GM18858 (cell line): ENCODE results near the gene AOPEP.
"Not testable (repeated sequence)": the region's sequence is repeated elsewhere in the genome, so short reads cannot be mapped to it uniquely, and the experiment has no call there.

Experiments
- ATAC-seq: cut with Tn5 transposase; IDR thresholded peaks from one replicate; pipeline ENCODE4 v1.9.1; 2021; ENCODE audit not compliant: unreplicated experiment

AOPEP gene

DNA sequence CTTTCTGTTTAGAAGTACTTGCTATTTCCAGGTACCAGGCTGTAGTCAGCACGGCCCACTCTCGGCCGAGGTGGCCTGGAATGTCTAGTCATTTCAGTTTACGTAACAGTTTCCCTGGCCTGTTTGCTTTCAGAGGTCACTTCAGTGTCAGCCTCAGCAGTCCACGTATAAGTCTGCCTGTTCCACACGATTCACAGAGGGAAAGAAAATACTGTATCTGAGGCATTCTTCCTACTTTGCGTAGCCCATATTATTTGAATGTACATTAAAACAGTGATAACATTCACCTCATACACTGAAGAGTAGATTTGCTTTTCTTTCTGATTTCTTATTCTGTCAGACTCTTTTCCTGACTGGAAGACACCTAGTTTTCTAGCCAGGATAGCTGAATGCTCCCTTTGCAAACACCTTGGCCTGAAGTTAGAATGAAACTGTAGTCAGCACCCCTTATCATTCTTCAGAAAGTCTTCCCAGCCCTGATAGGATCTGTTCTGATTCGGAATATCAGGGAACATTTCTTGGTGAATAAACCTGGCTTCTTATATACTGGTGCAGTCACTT, 140.9 kb downstream of the AOPEP start:
- ATAC-seq: no peak

DNA sequence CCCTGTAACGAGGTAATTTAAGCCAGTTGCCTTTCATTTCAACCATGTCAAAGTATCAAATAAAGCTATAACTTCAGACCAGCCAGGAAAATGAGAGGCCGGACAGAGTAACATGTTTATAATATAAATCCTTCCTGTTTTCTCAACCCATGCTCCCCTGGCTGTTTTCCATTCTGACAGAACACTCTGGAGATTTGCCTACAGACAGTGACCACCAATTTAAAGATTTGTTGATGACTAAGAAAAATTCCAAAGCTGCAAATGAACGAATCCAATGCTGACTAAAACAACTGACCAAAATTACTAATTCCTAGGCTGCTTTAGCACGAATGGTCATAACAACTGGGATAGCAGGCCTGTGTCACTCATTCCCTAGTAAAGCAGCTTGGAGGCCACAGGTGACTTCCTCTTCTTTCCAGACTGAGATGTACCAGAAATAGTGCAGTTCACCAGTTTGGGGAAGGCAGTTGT, 141.4 kb downstream of the AOPEP start:
- ATAC-seq: no peak

DNA sequence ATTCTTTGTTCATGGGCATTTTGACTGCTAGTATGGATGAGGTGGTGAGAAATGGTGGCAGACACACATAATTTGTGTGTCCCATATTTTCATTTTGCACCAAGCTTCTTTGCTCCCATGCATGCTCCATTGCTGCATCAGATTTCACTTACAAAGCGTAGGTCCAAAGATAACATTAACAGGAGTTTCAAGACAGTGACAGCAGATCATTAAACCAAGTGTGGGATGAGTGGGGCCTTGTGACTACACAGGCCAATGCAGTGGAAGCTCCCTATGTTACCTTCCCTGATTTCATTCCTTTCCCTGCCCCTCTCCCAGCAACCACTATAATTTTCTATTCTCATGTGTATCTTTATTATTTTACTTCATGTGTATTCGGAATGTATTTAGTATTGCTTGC, 142.0 kb downstream of the AOPEP start:
- ATAC-seq: no peak

DNA sequence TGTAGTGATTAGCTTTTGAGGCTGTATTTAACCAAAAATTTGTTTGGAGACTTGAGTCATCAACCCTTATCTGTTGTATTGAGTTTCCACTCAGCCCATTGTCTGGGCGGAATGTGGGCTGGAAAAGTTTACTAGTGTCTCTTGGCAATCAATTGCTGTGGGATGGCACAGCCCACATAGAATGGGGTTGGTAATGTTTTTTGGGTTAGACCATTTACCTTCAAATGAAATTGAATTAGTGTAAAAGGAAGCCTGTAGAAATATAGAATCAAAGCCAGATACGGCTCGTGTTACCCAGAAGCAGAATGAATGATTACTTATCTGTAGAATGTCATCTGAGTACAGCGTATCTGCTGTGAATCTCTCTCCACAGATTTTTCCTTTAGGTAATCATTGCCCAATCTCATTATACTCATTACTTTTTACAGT, 142.9 kb downstream of the AOPEP start:
- ATAC-seq: no peak

DNA sequence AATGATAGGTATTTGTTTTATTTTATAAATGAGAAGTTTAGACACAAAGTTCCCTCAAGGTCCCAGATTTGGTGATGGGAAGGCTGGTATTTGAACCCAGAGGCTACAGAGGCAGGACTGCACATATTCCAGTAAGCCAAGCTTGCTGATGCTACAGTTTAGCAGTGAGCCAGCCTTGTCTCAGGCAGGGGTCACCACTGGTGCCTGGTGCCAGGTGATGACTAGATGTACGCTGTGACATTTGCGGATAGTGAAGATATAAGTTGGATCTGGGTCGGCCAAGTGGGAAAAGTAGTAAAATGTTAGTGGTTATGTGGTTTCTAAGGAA, 143.9 kb downstream of the AOPEP start:
- no peak for ATAC-seq

DNA sequence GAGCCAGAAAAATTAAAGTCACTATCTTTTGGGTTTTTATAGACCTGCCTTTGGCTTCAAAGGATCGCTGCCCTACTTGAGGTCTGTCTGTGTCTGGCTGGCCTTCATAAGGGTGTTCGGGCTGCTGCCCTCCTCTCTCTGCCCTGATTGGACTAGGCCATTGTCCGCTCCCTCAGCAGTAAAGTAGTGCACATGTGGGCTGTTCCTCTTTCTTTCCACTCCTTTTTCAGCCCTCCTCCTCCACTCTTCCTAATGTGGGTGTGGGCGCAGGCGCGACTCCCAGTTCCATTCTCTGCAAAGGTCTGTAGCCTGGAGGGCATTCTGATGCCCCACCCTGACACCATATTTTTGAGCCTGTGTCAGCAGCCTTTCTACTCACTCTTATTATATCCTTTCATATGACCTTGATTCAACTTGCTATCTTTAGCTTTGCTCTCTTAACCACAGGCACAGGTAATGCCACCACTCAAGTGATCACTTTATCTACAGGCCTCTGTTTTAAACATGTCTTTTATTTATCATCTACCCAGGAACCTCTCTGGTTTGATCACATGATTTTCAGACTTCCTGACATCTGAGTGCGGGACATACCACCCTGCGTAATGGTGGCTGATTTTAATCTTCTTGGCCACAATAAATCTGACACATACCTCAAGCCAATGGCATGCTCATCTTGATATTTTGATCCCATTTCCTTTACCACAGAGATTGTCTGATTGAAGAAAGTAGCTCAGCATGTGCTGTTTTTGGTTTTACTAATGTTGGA, 144.5 kb downstream of the AOPEP start:
- ATAC-seq: no peak

DNA sequence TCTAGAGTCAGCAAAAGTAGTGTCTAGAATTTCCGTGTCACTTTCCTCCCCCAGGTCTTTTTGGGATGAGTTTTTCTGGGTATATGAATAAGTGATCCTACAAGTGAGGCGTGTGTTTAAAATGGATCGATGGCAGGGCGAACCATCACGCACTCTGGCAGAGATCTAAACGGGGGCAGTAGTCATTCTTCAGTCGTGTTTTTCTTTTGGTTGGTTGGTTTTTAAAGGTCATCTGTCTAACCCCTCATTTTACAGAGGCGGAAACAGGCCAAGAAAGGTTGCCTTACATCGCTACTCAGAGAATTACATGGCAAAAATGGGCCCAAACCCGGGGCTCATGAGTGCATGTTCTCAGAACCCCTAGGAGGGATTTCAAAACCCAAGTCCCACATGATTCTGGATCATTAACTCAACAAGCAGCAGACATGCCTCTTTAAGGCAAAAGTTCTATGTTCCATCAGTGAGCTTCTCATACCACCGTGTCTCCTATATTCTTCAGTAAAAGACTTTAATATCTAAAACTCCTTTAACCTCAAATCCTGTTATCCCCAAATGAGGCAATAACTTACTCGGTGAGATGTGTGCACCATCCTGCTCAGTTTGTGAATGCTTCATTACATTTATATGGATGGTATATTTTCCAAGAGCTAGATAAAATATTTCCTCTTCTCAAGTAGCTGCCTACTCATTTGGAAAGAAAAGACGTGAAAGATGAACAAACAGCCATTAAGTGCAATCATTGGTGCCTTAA, 145.8 kb downstream of the AOPEP start:
- ATAC-seq: no peak

DNA sequence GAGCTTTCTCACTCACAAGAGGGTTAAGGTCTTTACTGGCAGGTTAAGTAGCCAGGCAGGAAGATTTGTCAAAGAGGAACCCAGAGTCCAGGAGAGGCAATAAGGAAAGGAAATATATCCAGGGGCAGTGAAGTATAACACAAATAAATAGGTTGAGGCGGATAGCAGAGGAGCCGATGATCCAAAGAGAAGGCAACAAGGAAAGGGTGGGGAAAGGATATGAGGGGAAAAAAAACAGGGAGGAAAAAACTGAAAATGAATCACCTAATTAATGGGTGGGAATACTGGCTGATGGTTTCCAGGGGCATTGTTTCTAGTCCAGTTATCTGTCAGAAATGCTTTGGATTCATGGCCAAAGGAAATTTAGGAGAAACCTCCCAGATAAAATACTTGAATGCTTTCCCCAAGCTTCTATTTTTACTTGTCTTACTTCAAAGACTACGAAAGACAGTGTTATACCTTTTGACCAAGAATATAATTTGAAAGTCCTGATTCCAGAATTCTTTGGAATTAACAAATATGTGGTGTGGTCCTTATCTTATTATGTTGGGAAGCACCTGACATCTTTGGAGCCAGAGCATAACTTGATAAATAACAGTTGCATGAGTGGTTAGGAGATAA, 146.5 kb downstream of the AOPEP start:
- no peak for ATAC-seq

DNA sequence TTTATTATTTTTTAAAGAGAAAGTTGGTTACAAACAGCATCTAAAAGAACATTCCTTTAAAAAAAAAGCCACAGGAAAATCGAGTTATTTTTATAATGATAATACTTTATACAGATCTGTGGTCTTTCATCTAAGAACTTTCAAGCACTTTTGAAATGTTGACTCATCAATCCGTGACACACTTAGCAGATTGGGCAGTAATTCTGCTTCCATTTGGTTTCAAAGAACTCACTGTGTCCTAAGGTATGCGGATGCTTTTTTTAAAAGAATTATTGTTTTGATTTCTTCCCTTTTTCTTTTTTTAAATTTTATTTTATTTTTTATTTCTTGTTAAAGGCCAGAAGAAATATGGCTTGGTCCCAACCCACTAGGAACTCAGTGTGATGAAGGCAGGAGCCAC, 147.8 kb downstream of the AOPEP start:
- no peak for ATAC-seq

DNA sequence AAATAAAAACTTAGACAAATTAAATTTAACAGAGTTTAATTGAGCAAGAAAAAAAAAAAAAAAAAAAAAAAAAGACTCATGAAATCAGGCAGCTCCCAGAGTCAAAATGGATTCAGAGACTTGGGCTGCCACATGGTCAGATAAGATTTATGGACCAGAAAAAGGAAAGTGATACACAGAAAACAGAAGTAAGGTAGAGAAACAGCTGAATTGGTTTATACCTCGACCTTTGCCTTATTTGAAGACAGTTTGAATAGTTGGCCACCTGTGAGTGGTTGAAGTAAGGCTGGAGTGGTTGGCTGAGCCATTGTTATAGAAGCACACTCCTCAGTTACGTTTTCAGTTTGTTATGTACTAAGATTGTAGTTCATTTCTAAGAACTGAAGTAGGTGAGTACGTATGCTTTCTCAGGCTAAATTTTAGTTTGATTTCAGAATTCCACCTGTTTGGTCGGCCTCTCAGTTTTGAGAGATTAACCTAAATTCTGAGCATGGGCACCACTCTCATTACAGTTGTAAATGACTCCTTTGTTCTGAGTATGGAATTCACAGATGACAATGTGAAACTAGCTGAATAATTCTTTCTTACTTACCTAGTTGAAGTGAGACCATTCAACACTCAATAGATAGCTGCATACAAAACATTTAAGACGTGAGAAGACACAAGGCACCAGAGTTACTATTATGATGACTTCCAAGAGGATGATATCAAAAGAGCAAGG, 149.0 kb downstream of the AOPEP start:
- no peak for ATAC-seq

DNA sequence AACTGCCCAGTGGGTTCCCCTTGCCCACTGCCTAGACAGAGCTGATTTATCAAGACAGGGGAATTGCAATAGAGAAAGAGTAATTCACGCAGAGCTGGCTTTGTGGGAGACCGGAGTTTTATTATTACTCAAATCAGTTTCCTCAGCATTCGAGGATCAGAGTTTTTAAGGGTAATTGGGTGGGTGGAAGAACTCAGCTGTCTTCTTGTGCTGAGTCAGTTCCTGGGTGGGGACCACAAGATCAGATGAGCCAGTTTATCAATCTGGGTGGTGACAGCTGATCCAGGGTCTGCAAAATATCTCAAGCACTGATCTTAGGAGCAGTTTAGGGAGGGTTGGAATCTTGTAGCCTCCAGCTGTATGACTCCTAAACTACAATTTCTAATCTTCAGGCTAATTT, 152.3 kb downstream of the AOPEP start:
- not testable (repeated sequence) for ATAC-seq

DNA sequence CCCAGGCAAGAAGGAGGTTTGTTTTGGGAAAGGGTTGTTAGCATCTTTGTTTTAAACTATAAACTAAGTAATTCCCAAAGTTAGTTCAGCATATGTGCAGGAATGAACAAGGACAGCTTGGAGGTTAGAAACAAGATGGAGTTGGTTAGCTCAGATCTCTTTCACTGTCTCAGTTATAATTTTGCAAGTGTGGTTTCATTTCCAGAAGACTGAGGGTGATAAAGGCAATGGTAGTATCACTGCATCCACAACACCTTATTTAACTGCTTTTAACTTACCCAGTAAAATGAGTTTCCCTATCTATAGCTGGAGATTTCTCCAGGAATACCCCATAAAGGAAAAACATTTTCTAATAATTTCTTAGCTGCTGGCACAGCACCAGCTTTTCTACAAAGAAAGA, 152.7 kb downstream of the AOPEP start:
- ATAC-seq: no peak

DNA sequence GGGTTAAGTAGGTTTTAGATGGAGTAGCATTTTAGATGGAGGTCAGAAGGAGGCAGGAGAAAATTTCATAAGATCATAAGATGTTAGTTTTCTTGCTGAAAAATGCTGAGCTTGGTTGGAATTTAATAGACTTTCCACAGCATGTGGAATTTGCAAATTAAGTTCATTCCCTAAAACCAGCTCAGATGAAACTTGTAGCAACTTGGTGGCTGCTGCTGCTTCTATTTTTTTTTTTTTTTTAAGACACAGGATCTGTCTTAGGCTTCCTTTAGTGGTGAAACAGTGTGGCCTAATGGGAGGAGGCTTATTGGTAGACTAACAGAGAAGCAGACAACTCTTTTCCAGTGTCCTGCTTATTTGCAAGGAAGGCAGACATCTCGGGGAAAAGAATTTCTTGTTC, 154.5 kb downstream of the AOPEP start:
- no peak for ATAC-seq

DNA sequence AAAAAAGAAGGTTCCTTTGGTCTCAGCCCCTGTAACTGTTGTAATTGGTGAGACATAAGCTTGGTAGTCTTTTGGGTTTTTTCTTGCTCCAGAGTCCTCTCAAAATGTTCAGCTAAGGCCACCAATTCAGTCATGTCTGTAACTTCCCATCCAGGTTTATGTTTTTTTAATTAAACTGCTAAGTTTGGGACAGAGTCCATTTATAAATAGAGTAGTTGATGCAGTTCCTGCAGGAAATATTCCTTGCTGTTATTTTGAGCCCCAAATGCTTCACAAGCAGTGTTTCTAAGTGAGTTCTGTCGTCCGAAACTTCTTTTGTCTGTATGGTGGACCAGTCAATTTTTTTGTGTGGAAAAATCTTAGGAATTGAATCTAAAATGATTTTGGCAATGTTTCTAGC, 155.0 kb downstream of the AOPEP start:
- ATAC-seq: no peak

DNA sequence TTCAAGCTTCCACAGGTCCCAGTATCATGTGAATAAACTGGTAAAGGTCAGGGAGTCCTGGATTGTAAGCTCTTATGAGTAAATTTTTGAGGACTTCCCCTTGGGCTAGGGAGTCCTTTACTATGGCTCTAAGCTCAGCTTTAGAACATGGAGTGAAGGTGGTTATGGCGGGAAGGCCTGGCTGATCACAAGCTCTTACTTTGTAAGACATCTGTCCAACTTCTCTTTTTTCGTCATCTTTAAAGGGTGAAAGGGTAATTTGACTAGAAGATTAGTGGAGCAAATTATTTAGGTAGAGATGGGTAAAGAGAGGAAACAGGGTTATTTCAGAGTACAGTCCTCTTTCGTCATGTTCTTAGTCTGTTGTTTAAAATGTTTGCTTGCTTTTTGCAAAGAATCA, 155.4 kb downstream of the AOPEP start:
- no peak for ATAC-seq

DNA sequence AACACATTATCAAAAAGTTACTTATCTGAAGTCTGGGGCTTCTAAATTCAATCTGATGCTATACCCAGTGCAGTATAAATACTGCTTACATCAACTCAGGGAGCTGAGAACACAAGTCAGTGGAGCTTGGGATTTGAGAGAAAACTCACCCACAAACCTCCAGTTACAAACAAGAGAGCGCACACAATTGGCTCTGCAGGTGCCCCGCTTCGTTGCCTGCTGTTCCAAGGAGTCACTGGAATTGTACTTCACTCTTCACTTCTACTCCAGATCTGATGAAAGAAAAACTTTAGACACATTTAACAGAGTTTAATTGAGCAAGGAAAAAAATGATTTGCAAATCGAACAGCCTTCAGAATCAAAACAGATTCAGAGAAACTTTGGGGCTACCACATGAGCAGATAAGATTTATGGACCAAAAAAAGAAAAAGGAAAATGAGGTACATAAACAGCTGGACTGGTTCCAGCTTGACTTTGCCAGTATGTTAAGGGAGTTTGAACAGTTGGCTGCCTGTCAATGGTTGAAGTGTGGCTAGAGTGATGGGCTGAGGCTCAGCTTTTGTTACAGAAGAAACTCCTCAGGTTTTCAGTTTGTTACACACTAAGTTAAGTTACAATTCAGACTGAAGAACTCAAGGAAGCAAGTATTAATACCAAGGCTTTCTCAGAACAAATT, 156.6 kb downstream of the AOPEP start:
- no peak for ATAC-seq

DNA sequence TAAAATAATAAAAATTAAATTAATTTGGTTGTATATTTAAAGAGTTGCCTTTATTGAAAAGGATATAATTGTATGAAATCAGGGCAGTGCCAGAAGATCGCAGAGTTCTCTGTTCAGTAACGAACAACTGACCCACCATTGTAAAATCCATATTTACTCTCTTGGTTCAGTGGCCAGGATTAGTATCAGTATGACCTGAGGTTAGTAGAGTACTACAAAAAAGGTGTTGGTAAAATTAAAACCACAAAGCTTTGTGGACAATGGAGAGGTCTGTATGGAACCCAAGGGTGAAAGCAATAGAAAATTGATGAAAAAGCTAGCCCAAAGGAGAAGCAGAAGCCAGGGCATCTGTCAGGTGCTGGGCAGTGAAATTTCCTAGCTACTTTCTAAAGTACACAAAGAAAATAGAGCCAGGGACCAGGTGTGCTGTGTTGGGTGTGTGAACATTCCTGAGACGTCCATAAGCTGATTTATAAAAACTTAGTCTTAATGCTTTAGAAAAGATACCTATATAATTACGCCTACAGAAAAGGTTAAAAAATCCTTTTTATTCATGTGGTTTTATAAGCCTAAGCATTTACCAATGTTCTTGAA, 159.5 kb downstream of the AOPEP start:
- ATAC-seq: no peak

DNA sequence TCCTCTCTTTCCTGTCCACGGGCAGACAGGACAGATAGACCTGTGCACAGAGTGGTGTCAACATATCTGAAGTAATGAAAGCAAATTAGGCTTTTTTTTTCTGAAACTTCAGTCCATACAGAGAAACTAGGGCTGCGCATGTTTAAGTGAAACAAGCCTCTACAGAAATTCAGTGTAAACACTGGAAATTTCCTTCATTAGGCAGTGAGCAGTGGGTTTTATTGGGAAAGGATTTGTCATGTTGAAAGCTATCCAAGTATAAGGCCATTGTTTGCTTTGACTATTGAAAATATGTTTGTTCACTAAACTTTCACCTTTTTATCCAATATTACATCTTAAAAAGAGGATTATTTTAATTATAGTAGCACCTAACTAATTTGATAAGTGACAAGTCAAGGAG, 161.2 kb downstream of the AOPEP start:
- no peak for ATAC-seq

DNA sequence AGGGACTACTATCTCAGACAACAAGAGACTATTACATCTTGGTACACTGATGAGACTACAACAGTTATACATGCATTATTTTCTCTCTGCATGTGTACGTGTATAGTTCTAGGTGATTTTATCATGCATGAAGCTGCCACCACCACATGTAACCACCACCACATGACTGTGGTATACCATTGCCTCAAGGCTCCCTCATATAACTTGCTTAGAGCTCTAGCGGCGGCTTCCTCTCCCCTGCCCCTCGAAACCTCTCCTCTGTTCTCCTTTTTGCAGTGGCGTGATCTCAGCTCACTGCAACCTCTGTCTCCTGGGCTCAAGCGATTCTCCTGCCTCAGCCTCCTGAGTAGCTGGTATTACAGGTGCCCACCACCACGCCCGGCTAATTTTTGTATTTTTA, 162.3 kb downstream of the AOPEP start:
- ATAC-seq: no peak

DNA sequence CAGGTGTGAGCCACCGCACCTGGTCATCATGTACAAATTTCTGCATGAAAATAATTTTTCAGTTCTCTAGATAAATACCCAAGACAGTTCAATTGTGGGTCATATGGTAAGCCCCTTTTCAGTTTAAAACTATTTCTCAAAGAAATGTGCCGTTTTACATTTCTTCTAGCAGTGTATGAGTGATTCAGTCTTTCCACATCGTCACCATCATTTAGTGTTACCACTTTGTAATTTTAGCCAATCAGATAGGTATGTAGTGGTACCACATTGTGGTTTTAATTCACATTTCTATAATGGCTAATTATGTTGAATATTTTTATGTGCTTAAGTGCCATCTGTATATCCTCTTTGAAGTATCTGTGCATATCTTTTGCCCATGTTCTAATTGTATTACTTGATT, 163.1 kb downstream of the AOPEP start:
- ATAC-seq: no peak
